Gastrocnemius medialis (tissue), 4 donors: Measurements from ENCODE around the gene ATP1A3. TPM values are rescaled to one million over a fixed set of nuclear protein-coding genes. Genes with fewer than 3 reads are reported as not detected.

Source experiments
- ATAC-seq, 2 donors: fragments of 150-250 bp; one replicate each; pipeline ENCODE4 v1.9.1; 2016
- DNase-seq, 2 donors: peaks; one replicate each; pipeline ENCODE4 v3.0.0-alpha.2; 2019
- H3K27ac ChIP-seq, 4 donors: fragments of 200-600 bp; sonication (generic); 1 replicate in 1 of 4; 2 replicates in 3 of 4; pipeline ENCODE4 v1.5.1; 2016 to 2018; ENCODE audit warnings: mild to moderate bottlenecking in 2 of 4, moderate library complexity in 1 of 4
- H3K27me3 ChIP-seq, 3 donors: fragments of 200-600 bp; sonication (generic) in 2 of 3; 1 replicate in 1 of 3; 2 replicates in 2 of 3; pipeline versions ENCODE4 v1.5.1 to v1.6.0; 2016 to 2019; ENCODE audit warnings: mild to moderate bottlenecking in 1 of 3, moderate library complexity in 1 of 3
- H3K36me3 ChIP-seq, 2 donors: fragments of 200-600 bp; sonication (generic) in 1 of 2; one replicate each; pipeline ENCODE4 v1.5.1; 2017 to 2018
- H3K4me1 ChIP-seq, 2 donors: fragments of 200-600 bp; sonication (generic) in 1 of 2; one replicate each; pipeline ENCODE4 v1.5.1; 2016 to 2017; ENCODE audit warnings: mild to moderate bottlenecking in 2 of 2
- H3K4me3 ChIP-seq, 4 donors: fragments of 200-600 bp; sonication (generic) in 3 of 4; 1 replicate in 1 of 4; 2 replicates in 3 of 4; pipeline ENCODE4 v1.5.1; 2016 to 2019; ENCODE audit warnings: mild to moderate bottlenecking in 2 of 4
- H3K9me3 ChIP-seq, 3 donors: fragments of 200-600 bp; sonication (generic) in 2 of 3; 1 replicate in 1 of 3; 2 replicates in 2 of 3; pipeline ENCODE4 v1.5.1; 2016 to 2019
- CTCF ChIP-seq, 5 experiments: fragments of 450-650 bp in 3 of 5; fragments of 200-600 bp in 2 of 5; sonication (generic) in 2 of 5; IDR thresholded peaks in 4 of 5; conservative IDR thresholded peaks in 1 of 5; 1 replicate in 4 of 5; 2 replicates in 1 of 5; pipeline ENCODE4 v1.5.1; 2016 to 2019; ENCODE audit warnings: antibody characterized with exemption in 5 of 5, mild to moderate bottlenecking in 3 of 5, moderate library complexity in 3 of 5
- POLR2A ChIP-seq, 2 donors: fragments of 450-650 bp; IDR thresholded peaks; one replicate each; pipeline ENCODE4 v1.6.1; 2017; ENCODE audit warnings: antibody characterized with exemption in 2 of 2, mild to moderate bottlenecking in 2 of 2, moderate library complexity in 2 of 2
- in situ Hi-C, 4 donors: fragments of 200-750 bp; cut with MboI; loops; one replicate each; pipeline versions ENCODE4 v1.15.0 to v1.8.0; 2017; ENCODE audit warnings: low sequenced_read_pairs in 4 of 4
- intact Hi-C: fragments of 100-400 bp; cut with DNase I; formaldehyde crosslinking; loops from one replicate; pipeline ENCODE4 v1.15.1; 2023; ENCODE audit warnings: low total_unique reads
- total RNA-seq, 4 donors: library from RNA; depleted of rRNA; stranded (reverse); fragments of >200 nt; gene quantifications; one replicate each; pipeline versions ENCODE4 v1.1.0 to v1.2.3, GENCODE V29; 2016

The ATP1A3 gene
- total RNA-seq, 4 donors from 2014 or later = not detected

DNA sequence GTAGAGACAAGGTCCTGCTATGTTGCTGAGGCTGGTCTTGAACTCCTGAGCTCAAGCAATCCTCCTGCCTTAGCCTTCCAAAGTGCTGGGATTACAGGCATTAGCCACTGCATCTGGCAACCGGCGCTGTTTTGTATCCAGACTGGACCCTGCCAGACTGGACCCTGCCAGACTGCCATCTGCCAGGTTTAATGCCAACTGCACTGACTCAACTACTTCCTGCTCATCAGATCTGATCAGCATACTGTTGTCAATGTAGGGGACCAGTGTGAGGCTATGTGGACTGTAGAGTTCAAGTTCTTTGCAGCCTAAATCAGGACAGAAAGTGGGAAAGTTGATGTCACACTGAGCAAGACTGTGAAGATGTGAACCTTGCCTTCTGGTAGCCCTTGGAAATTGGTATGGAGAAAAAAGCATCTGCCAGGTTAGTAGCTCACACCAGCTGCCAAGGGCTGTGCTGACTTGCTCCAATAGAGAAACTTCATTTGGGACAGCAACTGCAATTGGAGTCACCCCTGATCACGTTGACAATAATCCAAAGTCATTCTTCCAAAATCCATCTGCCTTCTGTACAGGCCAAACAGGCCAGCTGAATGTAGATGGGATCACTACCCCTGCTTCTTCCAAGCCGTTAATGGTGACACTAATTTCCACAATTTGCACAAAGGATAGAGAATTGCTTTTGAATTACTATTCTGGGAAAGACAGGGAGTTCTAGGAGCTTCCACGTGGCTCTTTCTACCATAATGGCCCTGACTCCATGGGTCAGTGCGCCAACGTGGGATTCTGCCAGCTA lies 36.8 kb upstream of the ATP1A3 start:
- in situ Hi-C loops (no loop called here), intact Hi-C loops (no loop called here)
- Histone ChIP-seq H3K36me3 (no peaks in the 10 kb centered on the region), H3K4me3 (no peak overlapping the region), H3K27me3 (peaks cover 0 to 6% (median 0%) of the 10 kb centered on the region in 3 donors), H3K4me1 (no peaks in the 10 kb centered on the region), H3K27ac (no peak overlapping the region), H3K9me3 (no peaks in the 10 kb centered on the region)
- TF ChIP-seq CTCF (IDR thresholded peaks at IDR 0.05 in 4 of 5, conservative IDR thresholded peaks at IDR 0.05 in 1 of 5) = no peak
- no peak for TF ChIP-seq POLR2A (IDR thresholded peaks at IDR 0.05)
- ATAC-seq (no peak), DNase-seq (no peak)

DNA sequence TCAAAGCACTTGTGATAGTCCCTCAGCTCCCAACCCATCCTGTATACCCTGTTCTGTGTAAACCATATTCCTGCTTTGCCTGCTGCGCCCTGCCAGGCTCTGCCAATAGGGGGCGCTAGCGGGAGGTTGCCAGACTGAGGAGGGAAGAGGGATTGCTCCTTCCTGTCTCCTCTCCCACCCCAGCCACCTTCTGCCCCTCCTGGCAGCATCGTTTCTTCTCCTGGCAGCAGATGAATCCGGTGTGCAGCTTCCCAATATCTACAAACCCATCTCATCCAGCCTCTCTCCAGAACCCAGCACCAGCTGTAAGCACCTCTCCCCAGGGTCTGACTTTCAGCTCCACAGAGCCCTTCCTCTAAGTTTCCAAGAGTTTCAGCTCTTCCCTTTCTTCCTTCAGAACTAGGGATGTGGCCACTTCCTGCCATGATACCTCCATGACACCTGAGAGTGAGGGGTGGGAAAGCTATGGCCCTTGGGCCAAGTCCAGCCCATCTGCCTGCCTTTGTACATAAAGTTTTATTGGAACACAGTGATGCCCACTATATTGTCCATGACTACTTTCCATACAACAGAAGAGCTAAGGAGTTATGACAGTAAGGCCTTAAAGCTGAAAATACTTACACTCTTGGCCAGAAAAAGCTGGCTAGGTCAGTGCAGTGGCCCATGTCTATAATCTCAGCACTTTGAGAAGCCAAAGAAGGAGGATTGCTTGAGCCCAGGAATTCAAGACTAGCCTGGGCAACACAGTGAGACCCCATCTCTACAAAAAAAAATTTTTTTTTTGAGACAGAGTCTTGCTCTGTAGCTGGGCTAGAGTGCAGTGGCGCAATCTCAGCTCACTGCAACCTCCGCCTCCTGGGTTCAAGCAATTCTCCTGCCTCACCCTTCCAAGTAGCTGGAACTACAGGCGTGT lies 34.5 kb upstream of the ATP1A3 start:
- H3K4me1 ChIP-seq = peaks cover 0 to 5% of the 10 kb centered on the region in 2 donors
- peaks cover 0 to 6% (median 0%) of the 10 kb centered on the region in 3 donors for H3K27me3 ChIP-seq
- no peak overlapping the region for H3K4me3 ChIP-seq
- no peaks in the 10 kb centered on the region for H3K9me3 ChIP-seq
- no peaks in the 10 kb centered on the region for H3K36me3 ChIP-seq
- DNase-seq (no peak), ATAC-seq (no peak)
- no peak overlapping the region for H3K27ac ChIP-seq
- intact Hi-C loops = no loop called here
- in situ Hi-C loops = no loop called here
- TF ChIP-seq CTCF (IDR thresholded peaks at IDR 0.05 in 4 of 5, conservative IDR thresholded peaks at IDR 0.05 in 1 of 5) (peak in 1 of 5 experiments; percentile 27), POLR2A (IDR thresholded peaks at IDR 0.05) (no peak)

DNA sequence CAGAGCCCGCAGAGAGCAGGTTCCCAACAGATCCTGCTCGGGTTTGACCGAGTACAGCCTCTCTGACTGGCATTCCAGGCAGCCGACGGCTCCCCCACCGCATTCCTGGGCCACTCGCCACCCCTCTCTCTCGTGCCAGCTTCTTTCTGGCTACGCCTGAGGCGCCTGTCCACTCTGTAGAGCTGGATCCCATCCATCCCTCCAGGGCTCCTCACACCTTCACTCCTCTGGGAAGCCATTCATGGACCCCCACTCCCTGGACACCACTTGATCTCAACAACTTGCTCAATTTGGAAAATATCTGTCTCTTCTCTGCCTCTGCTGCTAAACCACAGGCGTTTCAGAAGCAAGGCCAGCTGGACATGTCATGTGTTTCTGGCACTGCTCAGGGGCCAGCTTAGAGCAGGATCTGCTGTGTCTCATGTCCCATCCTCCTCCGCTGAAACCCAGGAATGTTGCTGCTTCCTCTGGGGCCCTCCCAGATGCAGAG lies 30.6 kb upstream of the ATP1A3 start:
- TF ChIP-seq CTCF (IDR thresholded peaks at IDR 0.05 in 4 of 5, conservative IDR thresholded peaks at IDR 0.05 in 1 of 5) (no peak), POLR2A (IDR thresholded peaks at IDR 0.05) (no peak)
- ATAC-seq = peak in 1 of 2 donors; percentile 46
- Histone ChIP-seq H3K27ac (no peak overlapping the region), H3K4me1 (peaks cover 0 to 5% of the 10 kb centered on the region in 2 donors), H3K36me3 (no peaks in the 10 kb centered on the region), H3K4me3 (no peak overlapping the region), H3K27me3 (peaks cover 0 to 6% (median 0%) of the 10 kb centered on the region in 3 donors), H3K9me3 (no peaks in the 10 kb centered on the region)
- intact Hi-C loops (no loop called here), in situ Hi-C loops (no loop called here)
- no peak for DNase-seq

DNA sequence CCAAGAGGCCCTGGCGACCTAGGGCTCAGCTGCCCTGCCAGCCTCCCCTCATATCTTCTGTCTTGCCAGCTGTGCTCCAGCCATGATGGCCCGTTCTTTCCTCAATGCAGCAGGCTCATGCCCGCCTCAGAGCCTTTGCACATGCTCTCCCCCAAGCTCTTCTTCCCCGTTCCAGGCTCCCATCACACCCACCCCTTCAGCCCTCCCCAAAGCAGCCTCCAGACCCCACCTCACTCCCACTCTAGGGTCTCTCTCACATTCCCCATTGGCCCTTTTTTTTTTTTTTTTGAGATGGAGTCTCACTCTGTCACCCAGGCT lies 29.9 kb upstream of the ATP1A3 start:
- Histone ChIP-seq H3K4me3 (no peak overlapping the region), H3K9me3 (no peaks in the 10 kb centered on the region), H3K36me3 (no peaks in the 10 kb centered on the region), H3K4me1 (peaks cover 0 to 5% of the 10 kb centered on the region in 2 donors), H3K27me3 (peaks cover 0 to 6% (median 0%) of the 10 kb centered on the region in 3 donors), H3K27ac (no peak overlapping the region)
- in situ Hi-C loops (no loop called here), intact Hi-C loops (no loop called here)
- no peak for DNase-seq
- no peak for TF ChIP-seq POLR2A (IDR thresholded peaks at IDR 0.05)
- TF ChIP-seq CTCF (IDR thresholded peaks at IDR 0.05 in 4 of 5, conservative IDR thresholded peaks at IDR 0.05 in 1 of 5) = no peak
- no peak for ATAC-seq
